Peyer's patch (tissue), 4 donors: ENCODE results near the gene TBCK. TPM values are rescaled to one million over a fixed set of nuclear protein-coding genes. Genes with fewer than 3 reads are reported as not detected.
"Not testable (repeated sequence)": the region's sequence is repeated elsewhere in the genome, so short reads cannot be mapped to it uniquely, and the experiment has no call there.

Source experiments
- DNase-seq, 3 donors: peaks; one replicate each; pipeline ENCODE4 v3.0.0-alpha.2; 2017 to 2019
- H3K27ac ChIP-seq, 4 donors: fragments of 200-600 bp; sonication (generic); one replicate each; pipeline ENCODE4 v1.5.1; 2016 to 2019
- H3K27me3 ChIP-seq, 2 donors: fragments of 200-600 bp; sonication (generic); one replicate each; pipeline ENCODE4 v1.5.1; 2019
- H3K36me3 ChIP-seq, 3 donors: fragments of 200-600 bp; sonication (generic); one replicate each; pipeline ENCODE4 v1.5.1; 2016 to 2019
- H3K4me1 ChIP-seq, 4 donors: fragments of 200-600 bp; sonication (generic); one replicate each; pipeline ENCODE4 v1.5.1; 2016 to 2019
- H3K4me3 ChIP-seq, 4 donors: fragments of 200-600 bp; sonication (generic); 1 replicate in 3 of 4; 2 replicates in 1 of 4; pipeline ENCODE4 v1.5.1; 2016 to 2019; ENCODE audit warnings: mild to moderate bottlenecking in 1 of 4
- H3K9me3 ChIP-seq, 4 donors: fragments of 200-600 bp; sonication (generic); one replicate each; pipeline ENCODE4 v1.5.1; 2016 to 2019; ENCODE audit warnings: mild to moderate bottlenecking in 1 of 4
- POLR2A ChIP-seq, 2 donors: fragments of 450-650 bp; IDR thresholded peaks; one replicate each; pipeline ENCODE4 v1.5.1; 2017; ENCODE audit warnings: antibody characterized with exemption in 2 of 2, mild to moderate bottlenecking in 2 of 2, moderate library complexity in 2 of 2
- total RNA-seq, 4 donors: library from RNA; depleted of rRNA; stranded (reverse); fragments of >200 nt; gene quantifications; one replicate each; pipeline ENCODE4 v1.1.0, GENCODE V29; 2016
- TF ChIP-seq, protein P1 (sequence below), 6 experiments: fragments of 450-650 bp in 4 of 6; fragments of 200-600 bp in 2 of 6; sonication (generic) in 1 of 6; IDR thresholded peaks; one replicate each; pipeline ENCODE4 v1.5.1; 2017 to 2019; ENCODE audit warnings: antibody characterized with exemption in 6 of 6, mild to moderate bottlenecking in 3 of 6, moderate library complexity in 1 of 6

TBCK gene
- total RNA-seq, 4 donors from 2014 or later = 39.9 to 96.6 (median 53.1) TPM

- H3K27ac ChIP-seq = no peak overlapping the region
- no peak for TF ChIP-seq POLR2A (IDR thresholded peaks at IDR 0.05)
- TF ChIP-seq, protein P1, sequence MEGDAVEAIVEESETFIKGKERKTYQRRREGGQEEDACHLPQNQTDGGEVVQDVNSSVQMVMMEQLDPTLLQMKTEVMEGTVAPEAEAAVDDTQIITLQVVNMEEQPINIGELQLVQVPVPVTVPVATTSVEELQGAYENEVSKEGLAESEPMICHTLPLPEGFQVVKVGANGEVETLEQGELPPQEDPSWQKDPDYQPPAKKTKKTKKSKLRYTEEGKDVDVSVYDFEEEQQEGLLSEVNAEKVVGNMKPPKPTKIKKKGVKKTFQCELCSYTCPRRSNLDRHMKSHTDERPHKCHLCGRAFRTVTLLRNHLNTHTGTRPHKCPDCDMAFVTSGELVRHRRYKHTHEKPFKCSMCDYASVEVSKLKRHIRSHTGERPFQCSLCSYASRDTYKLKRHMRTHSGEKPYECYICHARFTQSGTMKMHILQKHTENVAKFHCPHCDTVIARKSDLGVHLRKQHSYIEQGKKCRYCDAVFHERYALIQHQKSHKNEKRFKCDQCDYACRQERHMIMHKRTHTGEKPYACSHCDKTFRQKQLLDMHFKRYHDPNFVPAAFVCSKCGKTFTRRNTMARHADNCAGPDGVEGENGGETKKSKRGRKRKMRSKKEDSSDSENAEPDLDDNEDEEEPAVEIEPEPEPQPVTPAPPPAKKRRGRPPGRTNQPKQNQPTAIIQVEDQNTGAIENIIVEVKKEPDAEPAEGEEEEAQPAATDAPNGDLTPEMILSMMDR (IDR thresholded peaks at IDR 0.05) = no peak
- H3K4me1 ChIP-seq = peaks cover 0 to 7% (median 0%) of the 10 kb centered on the region in 4 donors
- DNase-seq = no peak
- peaks cover 0 to 38% (median 0%) of the 10 kb centered on the region in 3 donors for H3K36me3 ChIP-seq
- H3K27me3 ChIP-seq = no peaks in the 10 kb centered on the region
- H3K9me3 ChIP-seq = no peaks in the 10 kb centered on the region
- no peak overlapping the region for H3K4me3 ChIP-seq
Measured at GRCh38 chr4:106323119-106323518, 7.1 kb upstream of the TBCK start.

DNA sequence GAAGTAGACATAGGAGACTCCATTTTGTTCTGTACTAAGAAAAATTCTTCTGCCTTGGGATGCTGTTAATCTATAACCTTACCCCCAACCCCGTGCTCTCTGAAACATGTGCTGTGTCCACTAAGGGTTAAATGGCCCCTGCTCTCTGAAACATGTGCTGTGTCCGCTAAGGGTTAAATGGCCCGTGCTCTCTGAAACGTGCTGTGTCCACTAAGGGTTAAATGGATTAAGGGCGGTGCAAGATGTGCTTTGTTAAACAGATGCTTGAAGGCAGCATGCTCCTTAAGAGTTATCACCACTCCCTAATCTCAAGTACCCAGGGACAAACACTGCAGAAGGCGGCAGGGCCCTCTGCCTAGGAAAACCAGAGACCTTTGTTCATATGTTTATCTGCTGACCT, 5.8 kb upstream of the TBCK start:
- peaks cover 0 to 25% (median 0%) of the 10 kb centered on the region in 3 donors for H3K36me3 ChIP-seq
- not testable (repeated sequence) for H3K4me3 ChIP-seq, DNase-seq, H3K9me3 ChIP-seq, H3K27ac ChIP-seq, H3K27me3 ChIP-seq
- H3K4me1 ChIP-seq = peaks cover 0 to 19% (median 5%) of the 10 kb centered on the region in 4 donors

GRCh38 chr4:106321168-106321567, 5.2 kb upstream of the TBCK start:
- not testable (repeated sequence) for H3K9me3 ChIP-seq, H3K27me3 ChIP-seq, H3K4me3 ChIP-seq, H3K27ac ChIP-seq, DNase-seq
- H3K36me3 ChIP-seq = peaks cover 0 to 18% (median 0%) of the 10 kb centered on the region in 3 donors
- H3K4me1 ChIP-seq = peaks cover 0 to 19% (median 5%) of the 10 kb centered on the region in 4 donors

DNA sequence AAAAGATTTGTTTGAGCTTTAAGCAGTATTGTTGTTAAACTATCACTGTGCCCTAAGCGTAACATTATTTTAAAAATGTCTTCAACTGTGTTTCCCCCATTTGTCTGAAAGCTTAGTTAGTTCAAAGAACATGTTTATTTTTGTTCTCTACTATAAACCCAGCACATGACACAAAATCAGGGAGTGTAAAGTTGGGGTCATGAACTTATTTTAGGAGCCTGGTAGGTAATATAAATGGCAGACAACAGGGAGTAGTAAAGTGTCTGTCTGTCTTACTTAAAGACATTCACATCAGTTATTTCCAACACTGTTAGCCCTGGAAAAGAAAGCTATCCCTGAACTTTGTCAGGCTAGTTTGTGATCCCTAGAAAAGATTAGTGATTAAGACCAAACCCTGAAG, 4.2 kb upstream of the TBCK start:
- Histone ChIP-seq H3K27me3 (no peaks in the 10 kb centered on the region), H3K4me1 (peaks cover 0 to 19% (median 5%) of the 10 kb centered on the region in 4 donors), H3K4me3 (no peak overlapping the region), H3K36me3 (peaks cover 0 to 11% (median 0%) of the 10 kb centered on the region in 3 donors), H3K27ac (no peak overlapping the region), H3K9me3 (no peaks in the 10 kb centered on the region)
- DNase-seq = no peak
- no peak for TF ChIP-seq POLR2A (IDR thresholded peaks at IDR 0.05)
- TF ChIP-seq, protein P1 (IDR thresholded peaks at IDR 0.05) = no peak

GRCh38 chr4:106318511-106318910, 2.5 kb upstream of the TBCK start:
- Histone ChIP-seq H3K36me3 (peaks cover 0 to 11% (median 0%) of the 10 kb centered on the region in 3 donors), H3K27ac (no peak overlapping the region), H3K9me3 (no peaks in the 10 kb centered on the region), H3K27me3 (no peaks in the 10 kb centered on the region), H3K4me1 (peaks cover 0 to 26% (median 5%) of the 10 kb centered on the region in 4 donors), H3K4me3 (no peak overlapping the region)
- no peak for DNase-seq
- no peak for TF ChIP-seq POLR2A (IDR thresholded peaks at IDR 0.05)
- TF ChIP-seq, protein P1 (IDR thresholded peaks at IDR 0.05) = no peak

- TF ChIP-seq, protein P1 (IDR thresholded peaks at IDR 0.05) = no peak
- no peak for TF ChIP-seq POLR2A (IDR thresholded peaks at IDR 0.05)
- no peaks in the 10 kb centered on the region for H3K9me3 ChIP-seq
- no peaks in the 10 kb centered on the region for H3K27me3 ChIP-seq
- no peak for DNase-seq
- H3K36me3 ChIP-seq = peaks cover 0 to 11% (median 0%) of the 10 kb centered on the region in 3 donors
- H3K4me3 ChIP-seq = peak overlapping the region in 1 of 4 donors; percentile 82
- H3K4me1 ChIP-seq = peaks cover 0 to 26% (median 5%) of the 10 kb centered on the region in 4 donors
- H3K27ac ChIP-seq = no peak overlapping the region
Measured at GRCh38 chr4:106317815-106318214, 1.8 kb upstream of the TBCK start.
